Neural progenitor cell (in vitro differentiated cells): ENCODE measurements around the gene MPP1. TPM values are rescaled to one million over a fixed set of nuclear protein-coding genes. Genes with fewer than 3 reads are reported as not detected.

ENCODE experiments used
- DNase-seq: peaks from one replicate; pipeline ENCODE4 v3.0.0-alpha.2; 2016; ENCODE audit warnings: low spot score
- H2AFZ ChIP-seq: fragments of 200-600 bp; sonication (generic); replicated peaks from 2 replicates; pipeline ENCODE4 v1.6.1; 2016; ENCODE audit warnings: antibody characterized with exemption
- H3F3A ChIP-seq: fragments of 200-600 bp; sonication (generic); 2 replicates; pipeline ENCODE4 v1.6.1; 2016; ENCODE audit warnings: antibody characterized with exemption, low read depth
- H3K27ac ChIP-seq: fragments of 200-600 bp; sonication (generic); 2 replicates; pipeline ENCODE4 v1.5.1; 2016; ENCODE audit warnings: mild to moderate bottlenecking
- H3K27me3 ChIP-seq: fragments of 200-600 bp; sonication (generic); 2 replicates; pipeline ENCODE4 v1.6.1; 2016; ENCODE audit warnings: mild to moderate bottlenecking, moderate library complexity
- H3K36me3 ChIP-seq: fragments of 200-600 bp; sonication (generic); 2 replicates; pipeline ENCODE4 v1.5.1; 2016
- H3K4me1 ChIP-seq: fragments of 200-600 bp; sonication (generic); 2 replicates; pipeline ENCODE4 v1.6.1; 2016; ENCODE audit warnings: mixed run types
- H3K4me2 ChIP-seq: fragments of 200-600 bp; sonication (generic); 2 replicates; pipeline ENCODE4 v1.6.1; 2016
- H3K4me3 ChIP-seq: fragments of 200-600 bp; sonication (generic); 2 replicates; pipeline ENCODE4 v1.5.1; 2016
- H3K79me2 ChIP-seq: fragments of 200-600 bp; sonication (generic); 2 replicates; pipeline ENCODE4 v1.6.1; 2016; ENCODE audit warnings: low read depth
- H3K9ac ChIP-seq: fragments of 200-600 bp; sonication (generic); 2 replicates; pipeline ENCODE4 v1.6.1; 2016
- H3K9me3 ChIP-seq: fragments of 200-600 bp; sonication (generic); 2 replicates; pipeline ENCODE4 v1.5.1; 2016; ENCODE audit warnings: low read depth
- H4K20me1 ChIP-seq: fragments of 200-600 bp; sonication (generic); 2 replicates; pipeline ENCODE4 v1.6.1; 2016; ENCODE audit warnings: low read depth
- H3K27ac Mint-ChIP-seq: 3 replicates; pipeline ENCODE4 v1.8.0; 2021; ENCODE audit warnings: mixed read lengths
- H3K27me3 Mint-ChIP-seq: 2 replicates; pipeline ENCODE4 v1.8.0; 2022; ENCODE audit warnings: low read depth, mild to moderate bottlenecking, inconsistent platforms, moderate library complexity, mixed read lengths; ENCODE audit not compliant: insufficient read depth
- H3K36me3 Mint-ChIP-seq: 3 replicates; pipeline ENCODE4 v1.8.0; 2021; ENCODE audit warnings: mixed read lengths
- H3K4me1 Mint-ChIP-seq: 3 replicates; pipeline ENCODE4 v1.8.0; 2021; ENCODE audit warnings: mixed read lengths
- H3K4me3 Mint-ChIP-seq: 3 replicates; pipeline ENCODE4 v1.8.0; 2021; ENCODE audit warnings: mild to moderate bottlenecking, moderate library complexity, mixed read lengths
- H3K9me3 Mint-ChIP-seq: 3 replicates; pipeline ENCODE4 v1.8.0; 2020; ENCODE audit warnings: mixed read lengths
- EZH2 ChIP-seq: fragments of 200-600 bp; sonication (generic); IDR thresholded peaks from 2 replicates; pipeline ENCODE4 v1.6.1; 2017; ENCODE audit warnings: antibody characterized with exemption, mild to moderate bottlenecking, moderate library complexity
- EZH2phosphoT487 ChIP-seq: fragments of 200-600 bp; sonication (generic); IDR thresholded peaks from 2 replicates; pipeline ENCODE4 v1.6.1; 2017; ENCODE audit warnings: antibody characterized with exemption
- total RNA-seq: library from RNA; depleted of rRNA; stranded (reverse); fragments of >200 nt; gene quantifications from 2 replicates; pipeline ENCODE4 v1.2.3, GENCODE V29; 2015; ENCODE audit warnings: low replicate concordance
- TF ChIP-seq, protein P1 (sequence below): fragments of 200-600 bp; sonication (generic); IDR thresholded peaks from 2 replicates; pipeline ENCODE4 v1.5.1; 2017; ENCODE audit warnings: antibody characterized with exemption, mild to moderate bottlenecking

The MPP1 gene
- total RNA-seq, 1 donor from 2014 or later: not detected

DNA sequence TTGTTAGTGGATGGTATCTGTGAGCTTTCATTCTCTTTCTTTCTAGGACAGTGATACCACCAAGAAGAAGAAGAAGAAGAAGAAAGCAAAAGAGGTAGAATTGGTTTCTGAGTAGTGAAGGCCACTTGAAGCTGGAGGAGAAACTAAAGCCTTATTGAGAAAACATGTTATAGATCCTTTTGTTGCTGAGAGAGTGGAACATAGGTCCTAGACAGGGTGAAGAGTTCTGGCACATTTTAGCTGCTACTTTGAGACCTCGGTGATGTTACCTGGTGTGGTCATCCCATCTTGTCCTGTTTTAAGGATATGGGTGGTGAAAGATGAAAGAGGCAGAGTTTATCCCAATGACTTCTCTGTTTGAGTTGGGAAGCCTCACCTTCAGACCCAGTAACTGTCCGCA lies 28.5 kb downstream of the MPP1 start:
- Mint-ChIP-seq H3K4me3 (no peak overlapping the region), H3K36me3 (peaks cover 36% of the 10 kb centered on the region), H3K9me3 (peaks cover 20% of the 10 kb centered on the region), H3K4me1 (no peaks in the 10 kb centered on the region), H3K27me3 (peaks cover 4% of the 10 kb centered on the region), H3K27ac (no peak overlapping the region)
- Histone ChIP-seq H3K9ac (no peak overlapping the region), H3K4me3 (no peak overlapping the region), H3K36me3 (peaks cover 4% of the 10 kb centered on the region), H3K79me2 (no peaks in the 10 kb centered on the region), H3K4me1 (no peaks in the 10 kb centered on the region), H3K27ac (no peak overlapping the region), H2AFZ (no peak overlapping the region), H4K20me1 (no peaks in the 10 kb centered on the region), H3K9me3 (no peaks in the 10 kb centered on the region), H3F3A (no peaks in the 10 kb centered on the region), H3K4me2 (no peak overlapping the region), H3K27me3 (no peaks in the 10 kb centered on the region)
- no peak for TF ChIP-seq EZH2
- TF ChIP-seq, protein P1, sequence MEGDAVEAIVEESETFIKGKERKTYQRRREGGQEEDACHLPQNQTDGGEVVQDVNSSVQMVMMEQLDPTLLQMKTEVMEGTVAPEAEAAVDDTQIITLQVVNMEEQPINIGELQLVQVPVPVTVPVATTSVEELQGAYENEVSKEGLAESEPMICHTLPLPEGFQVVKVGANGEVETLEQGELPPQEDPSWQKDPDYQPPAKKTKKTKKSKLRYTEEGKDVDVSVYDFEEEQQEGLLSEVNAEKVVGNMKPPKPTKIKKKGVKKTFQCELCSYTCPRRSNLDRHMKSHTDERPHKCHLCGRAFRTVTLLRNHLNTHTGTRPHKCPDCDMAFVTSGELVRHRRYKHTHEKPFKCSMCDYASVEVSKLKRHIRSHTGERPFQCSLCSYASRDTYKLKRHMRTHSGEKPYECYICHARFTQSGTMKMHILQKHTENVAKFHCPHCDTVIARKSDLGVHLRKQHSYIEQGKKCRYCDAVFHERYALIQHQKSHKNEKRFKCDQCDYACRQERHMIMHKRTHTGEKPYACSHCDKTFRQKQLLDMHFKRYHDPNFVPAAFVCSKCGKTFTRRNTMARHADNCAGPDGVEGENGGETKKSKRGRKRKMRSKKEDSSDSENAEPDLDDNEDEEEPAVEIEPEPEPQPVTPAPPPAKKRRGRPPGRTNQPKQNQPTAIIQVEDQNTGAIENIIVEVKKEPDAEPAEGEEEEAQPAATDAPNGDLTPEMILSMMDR: no peak
- no peak for TF ChIP-seq EZH2phosphoT487
- no peak for DNase-seq

DNA sequence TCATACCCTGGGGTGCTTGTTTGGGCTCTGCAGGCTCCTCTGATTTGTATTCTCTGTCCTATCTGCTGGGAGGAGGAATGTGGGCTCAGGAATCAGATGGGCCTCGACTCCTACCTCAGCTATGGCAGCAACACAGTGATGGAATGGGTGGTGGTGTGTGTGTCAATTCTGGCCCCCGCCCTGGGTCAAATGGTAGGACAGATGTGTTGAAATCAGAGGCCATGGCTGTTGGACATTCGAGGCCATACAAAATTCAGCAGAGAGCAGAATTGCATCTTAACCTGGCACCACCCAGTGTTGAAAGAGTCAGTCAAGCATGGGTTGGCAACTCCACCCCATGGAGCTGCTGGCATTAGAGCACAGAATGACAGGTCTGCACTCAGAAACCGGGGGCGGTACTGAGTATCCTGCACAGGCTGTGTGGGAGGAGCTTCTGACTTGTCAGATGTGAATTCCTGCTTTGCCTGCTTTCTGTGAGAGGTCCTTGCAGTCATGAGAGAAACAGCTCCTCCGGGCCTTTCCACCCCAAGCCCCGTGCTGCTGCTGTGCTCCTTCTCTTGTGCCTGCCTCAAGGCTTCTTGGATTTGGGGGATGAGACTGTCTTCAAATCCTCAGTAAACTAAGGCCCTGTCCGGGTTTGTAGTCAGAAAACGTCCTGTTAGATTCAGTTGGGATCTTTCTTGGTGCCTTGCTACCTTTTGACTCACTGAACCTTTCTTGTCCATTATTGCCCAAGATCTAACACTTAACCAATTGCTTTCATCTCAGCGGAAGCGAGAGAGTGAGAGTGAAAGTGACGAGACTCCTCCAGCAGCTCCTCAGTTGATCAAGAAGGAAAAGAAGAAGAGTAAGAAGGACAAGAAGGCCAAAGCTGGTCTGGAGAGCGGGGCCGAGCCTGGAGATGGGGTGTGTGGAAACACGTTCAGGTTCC lies 29.6 kb downstream of the MPP1 start:
- Mint-ChIP-seq H3K27ac (no peak overlapping the region), H3K4me1 (no peaks in the 10 kb centered on the region), H3K9me3 (peaks cover 26% of the 10 kb centered on the region), H3K4me3 (no peak overlapping the region), H3K27me3 (peaks cover 2% of the 10 kb centered on the region), H3K36me3 (peaks cover 39% of the 10 kb centered on the region)
- Histone ChIP-seq H3K9me3 (no peaks in the 10 kb centered on the region), H3F3A (no peaks in the 10 kb centered on the region), H3K27me3 (no peaks in the 10 kb centered on the region), H3K79me2 (no peaks in the 10 kb centered on the region), H2AFZ (no peak overlapping the region), H3K4me3 (no peak overlapping the region), H3K9ac (no peak overlapping the region), H3K27ac (no peak overlapping the region), H4K20me1 (no peaks in the 10 kb centered on the region), H3K4me2 (no peak overlapping the region), H3K4me1 (no peaks in the 10 kb centered on the region), H3K36me3 (peaks cover 4% of the 10 kb centered on the region)
- TF ChIP-seq, protein P1: no peak
- TF ChIP-seq EZH2: no peak
- TF ChIP-seq EZH2phosphoT487: no peak
- no peak for DNase-seq

DNA sequence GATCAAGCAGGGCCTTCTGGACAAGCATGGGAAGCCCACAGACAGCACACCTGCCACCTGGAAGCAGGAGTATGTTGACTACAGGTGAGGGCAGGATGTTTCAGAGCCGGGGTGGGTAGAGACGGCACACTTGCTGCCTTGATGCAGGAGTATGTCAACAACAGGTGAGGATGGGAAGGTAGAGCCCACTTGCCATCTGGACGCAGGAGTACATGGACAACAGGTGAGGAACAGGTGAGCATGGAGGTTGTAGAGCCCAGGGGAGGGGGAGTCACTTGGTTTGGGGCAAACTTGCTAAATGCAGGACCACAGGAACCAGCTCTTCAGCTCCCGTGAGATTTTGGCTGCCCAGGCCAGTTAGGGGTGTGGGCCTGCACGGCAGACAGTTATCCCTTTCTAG lies 30.7 kb downstream of the MPP1 start:
- H3K79me2 ChIP-seq: no peaks in the 10 kb centered on the region
- H3K4me1 ChIP-seq: no peaks in the 10 kb centered on the region
- no peak overlapping the region for H2AFZ ChIP-seq
- no peak overlapping the region for H3K4me3 ChIP-seq
- no peak overlapping the region for H3K27ac ChIP-seq
- H3K27me3 Mint-ChIP-seq: peaks cover 2% of the 10 kb centered on the region
- no peaks in the 10 kb centered on the region for H4K20me1 ChIP-seq
- no peak overlapping the region for H3K4me2 ChIP-seq
- H3K9ac ChIP-seq: no peak overlapping the region
- H3K36me3 Mint-ChIP-seq: peaks cover 42% of the 10 kb centered on the region
- H3K9me3 Mint-ChIP-seq: peaks cover 28% of the 10 kb centered on the region
- TF ChIP-seq, protein P1: no peak
- TF ChIP-seq EZH2phosphoT487: no peak
- no peak for TF ChIP-seq EZH2
- H3K9me3 ChIP-seq: no peaks in the 10 kb centered on the region
- no peak for DNase-seq
- no peaks in the 10 kb centered on the region for H3K4me1 Mint-ChIP-seq
- no peak overlapping the region for H3K4me3 Mint-ChIP-seq
- no peaks in the 10 kb centered on the region for H3F3A ChIP-seq
- peaks cover 4% of the 10 kb centered on the region for H3K36me3 ChIP-seq
- no peaks in the 10 kb centered on the region for H3K27me3 ChIP-seq
- no peak overlapping the region for H3K27ac Mint-ChIP-seq
